GM12878 (cell line): ENCODE measurements around the gene SPATA20. TPM values are rescaled to one million over a fixed set of nuclear protein-coding genes. Genes with fewer than 3 reads are reported as not detected.

ENCODE experiments used
- CBX3 ChIP-seq: fragments of 200-600 bp; sonication (generic); IDR thresholded peaks from 2 replicates; pipeline ENCODE4 v1.6.1; 2016; ENCODE audit warnings: low read depth, borderline replicate concordance
- CHD1 ChIP-seq: IDR thresholded peaks from 2 replicates; pipeline ENCODE4 v1.6.1; 2012; ENCODE audit warnings: low read depth, low read length, improper control_type of control experiment
- EGR1 ChIP-seq, 2 experiments: IDR thresholded peaks; 1 replicate in 1 of 2; 2 replicates in 1 of 2; pipeline ENCODE4 v1.6.1; 2011 to 2012; ENCODE audit warnings: low read depth in 2 of 2, low read length in 2 of 2, borderline replicate concordance in 1 of 2, mild to moderate bottlenecking in 1 of 2, moderate library complexity in 1 of 2
- EP300 ChIP-seq, 2 experiments: fragments of 150-350 bp in 1 of 2; IDR thresholded peaks; 2 replicates each; pipeline ENCODE4 v1.6.1; 2011 to 2012; ENCODE audit warnings: low read depth in 2 of 2, low read length in 2 of 2, borderline replicate concordance in 1 of 2, improper control_type of control experiment in 1 of 2, inconsistent platforms in 1 of 2; ENCODE audit not compliant: control insufficient read depth in 1 of 2
- KAT2A ChIP-seq: conservative IDR thresholded peaks from 2 replicates; pipeline ENCODE4 v1.6.1; 2011; ENCODE audit warnings: low read depth, low read length; ENCODE audit not compliant: control insufficient read depth
- POLR2A ChIP-seq: IDR thresholded peaks from 2 replicates; pipeline ENCODE4 v1.6.1; 2011; ENCODE audit warnings: low read depth, mild to moderate bottlenecking, low read length
- RELA ChIP-seq: fragments of 450-650 bp; IDR thresholded peaks from 2 replicates; pipeline ENCODE4 v1.8.0; 2014; ENCODE audit warnings: borderline replicate concordance; ENCODE audit not compliant: partially characterized antibody
- SMAD5 ChIP-seq: IDR thresholded peaks from 2 replicates; pipeline ENCODE4 v1.6.1; 2016; ENCODE audit warnings: antibody characterized with exemption, low read depth
- ZBED1 ChIP-seq: IDR thresholded peaks from 2 replicates; pipeline ENCODE4 v1.6.1; 2016; ENCODE audit warnings: borderline replicate concordance
- ZSCAN29 ChIP-seq: fragments of 450-650 bp; IDR thresholded peaks from 2 replicates; pipeline ENCODE4 v1.6.1; 2017; ENCODE audit warnings: mild to moderate bottlenecking, moderate library complexity
- polyA plus RNA-seq, 11 experiments: library from polyadenylated mRNA; depleted of rRNA in 4 of 11; unstranded in 6 of 11; stranded (reverse) in 5 of 11; fragments of >200 nt; fragmentation: Nextera tagmentation in 4 of 11; fragmentation: Illumina TruSeq in 1 of 11; extraction: Ambion mirVana in 4 of 11; extraction: Trizol in 1 of 11; gene quantifications; 1 replicate in 1 of 11; 2 replicates in 10 of 11; pipeline versions ENCODE4 v1.2.1 to v1.2.3, GENCODE V29; 2011 to 2016; ENCODE audit warnings: inconsistent platforms in 2 of 11, missing spikeins in 2 of 11, low read depth in 1 of 11
- total RNA-seq, 4 experiments: library from RNA; depleted of rRNA in 3 of 4; stranded (reverse); fragments of >200 nt in 3 of 4; fragmentation: Illumina TruSeq in 1 of 4; extraction: Trizol in 1 of 4; gene quantifications; 2 replicates each; pipeline versions ENCODE4 v1.2.1 to v1.2.3, GENCODE V29; 2013 to 2021
- TF ChIP-seq, protein P1 (sequence below): fragments of 450-650 bp; IDR thresholded peaks from 2 replicates; pipeline ENCODE4 v1.6.1; 2017; ENCODE audit warnings: mild to moderate bottlenecking
- TF ChIP-seq, protein P2 (sequence below): fragments of 450-650 bp; IDR thresholded peaks from 2 replicates; pipeline ENCODE4 v1.6.1; 2017; ENCODE audit warnings: mild to moderate bottlenecking, moderate library complexity

SPATA20 gene
- total and polyA plus RNA-seq, 10 of the 15 experiments (the other 5 are each of a cell fraction or from before 2014, with no cell fraction given), result 2.1 to 69.8 (median 26.6) TPM

DNA sequence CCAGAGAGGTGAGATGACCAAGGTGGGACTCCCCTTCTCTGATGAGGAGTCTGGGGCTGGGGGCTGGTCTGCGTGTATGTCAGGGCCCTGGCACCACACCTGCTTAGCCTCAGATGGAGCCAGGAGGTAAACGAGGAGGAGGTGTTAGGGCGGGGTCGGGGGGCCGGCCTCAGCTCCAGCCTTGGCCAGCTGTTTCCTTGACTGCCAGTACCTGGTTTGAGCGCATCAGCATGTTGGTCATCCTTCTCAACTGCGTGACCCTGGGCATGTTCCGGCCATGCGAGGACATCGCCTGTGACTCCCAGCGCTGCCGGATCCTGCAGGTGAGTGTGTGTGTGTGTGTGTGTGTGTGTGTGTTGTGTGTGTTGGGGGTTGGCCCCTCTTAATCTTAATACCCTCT lies 21.7 kb downstream of the SPATA20 start (continued):
- TF ChIP-seq ZBED1, result no peak
- no peak for TF ChIP-seq CHD1
- no peak for TF ChIP-seq CBX3
- TF ChIP-seq RELA, result no peak
- TF ChIP-seq ZSCAN29, result no peak
- no peak for TF ChIP-seq KAT2A
- TF ChIP-seq, protein P1, sequence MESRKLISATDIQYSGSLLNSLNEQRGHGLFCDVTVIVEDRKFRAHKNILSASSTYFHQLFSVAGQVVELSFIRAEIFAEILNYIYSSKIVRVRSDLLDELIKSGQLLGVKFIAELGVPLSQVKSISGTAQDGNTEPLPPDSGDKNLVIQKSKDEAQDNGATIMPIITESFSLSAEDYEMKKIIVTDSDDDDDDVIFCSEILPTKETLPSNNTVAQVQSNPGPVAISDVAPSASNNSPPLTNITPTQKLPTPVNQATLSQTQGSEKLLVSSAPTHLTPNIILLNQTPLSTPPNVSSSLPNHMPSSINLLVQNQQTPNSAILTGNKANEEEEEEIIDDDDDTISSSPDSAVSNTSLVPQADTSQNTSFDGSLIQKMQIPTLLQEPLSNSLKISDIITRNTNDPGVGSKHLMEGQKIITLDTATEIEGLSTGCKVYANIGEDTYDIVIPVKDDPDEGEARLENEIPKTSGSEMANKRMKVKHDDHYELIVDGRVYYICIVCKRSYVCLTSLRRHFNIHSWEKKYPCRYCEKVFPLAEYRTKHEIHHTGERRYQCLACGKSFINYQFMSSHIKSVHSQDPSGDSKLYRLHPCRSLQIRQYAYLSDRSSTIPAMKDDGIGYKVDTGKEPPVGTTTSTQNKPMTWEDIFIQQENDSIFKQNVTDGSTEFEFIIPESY, result no peak
- TF ChIP-seq POLR2A, result no peak
- TF ChIP-seq SMAD5, result no peak
- TF ChIP-seq, protein P2, sequence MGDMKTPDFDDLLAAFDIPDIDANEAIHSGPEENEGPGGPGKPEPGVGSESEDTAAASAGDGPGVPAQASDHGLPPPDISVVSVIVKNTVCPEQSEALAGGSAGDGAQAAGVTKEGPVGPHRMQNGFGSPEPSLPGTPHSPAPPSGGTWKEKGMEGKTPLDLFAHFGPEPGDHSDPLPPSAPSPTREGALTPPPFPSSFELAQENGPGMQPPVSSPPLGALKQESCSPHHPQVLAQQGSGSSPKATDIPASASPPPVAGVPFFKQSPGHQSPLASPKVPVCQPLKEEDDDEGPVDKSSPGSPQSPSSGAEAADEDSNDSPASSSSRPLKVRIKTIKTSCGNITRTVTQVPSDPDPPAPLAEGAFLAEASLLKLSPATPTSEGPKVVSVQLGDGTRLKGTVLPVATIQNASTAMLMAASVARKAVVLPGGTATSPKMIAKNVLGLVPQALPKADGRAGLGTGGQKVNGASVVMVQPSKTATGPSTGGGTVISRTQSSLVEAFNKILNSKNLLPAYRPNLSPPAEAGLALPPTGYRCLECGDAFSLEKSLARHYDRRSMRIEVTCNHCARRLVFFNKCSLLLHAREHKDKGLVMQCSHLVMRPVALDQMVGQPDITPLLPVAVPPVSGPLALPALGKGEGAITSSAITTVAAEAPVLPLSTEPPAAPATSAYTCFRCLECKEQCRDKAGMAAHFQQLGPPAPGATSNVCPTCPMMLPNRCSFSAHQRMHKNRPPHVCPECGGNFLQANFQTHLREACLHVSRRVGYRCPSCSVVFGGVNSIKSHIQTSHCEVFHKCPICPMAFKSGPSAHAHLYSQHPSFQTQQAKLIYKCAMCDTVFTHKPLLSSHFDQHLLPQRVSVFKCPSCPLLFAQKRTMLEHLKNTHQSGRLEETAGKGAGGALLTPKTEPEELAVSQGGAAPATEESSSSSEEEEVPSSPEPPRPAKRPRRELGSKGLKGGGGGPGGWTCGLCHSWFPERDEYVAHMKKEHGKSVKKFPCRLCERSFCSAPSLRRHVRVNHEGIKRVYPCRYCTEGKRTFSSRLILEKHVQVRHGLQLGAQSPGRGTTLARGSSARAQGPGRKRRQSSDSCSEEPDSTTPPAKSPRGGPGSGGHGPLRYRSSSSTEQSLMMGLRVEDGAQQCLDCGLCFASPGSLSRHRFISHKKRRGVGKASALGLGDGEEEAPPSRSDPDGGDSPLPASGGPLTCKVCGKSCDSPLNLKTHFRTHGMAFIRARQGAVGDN, result no peak
- TF ChIP-seq EGR1 (IDR thresholded peaks at IDR 0.05; ENCODE audit: borderline replicate concordance in 1 of 2, low read depth in 2 of 2, low read length in 2 of 2), result no peak
- no peak for TF ChIP-seq EP300 (IDR thresholded peaks at IDR 0.05; ENCODE audit: borderline replicate concordance in 1 of 2, control insufficient read depth in 1 of 2, low read depth in 2 of 2, low read length in 2 of 2)
